Stimulated activated CD4-positive, alpha-beta T cell treated with anti-CD3 and anti-CD28 coated beads, Interleukin-15, amount 100 ng/mL, for 1 hour (primary cell): ENCODE results near the gene SEMA4A.
"Not testable (repeated sequence)": the region's sequence is repeated elsewhere in the genome, so short reads cannot be mapped to it uniquely, and the experiment has no call there.

Source experiments
- DNase-seq, 2 donors: peaks; one replicate each; pipeline ENCODE4 v3.0.0-alpha.2; 2020; ENCODE audit warnings: low read depth in 1 of 2, low spot score in 1 of 2

The SEMA4A gene

GRCh38 chr1:156153362-156153761 is at the start of gene SEMA4A:
Gene SEMA4A (plus strand): TSS chr1:156153585. CDS start chr1:156154579, 994 bp downstream.
- no peak for DNase-seq

- DNase-seq: no peak
These were observed 49.1 kb upstream of the SEMA4A start for GRCh38 chr1:156104065-156104810.

- no peak for DNase-seq
These were observed 48.2 kb upstream of the SEMA4A start for GRCh38 chr1:156104861-156105832.

GRCh38 chr1:156106624-156107488 is 46.5 kb upstream of the SEMA4A start:
- no peak for DNase-seq

- no peak for DNase-seq
These were observed 45.3 kb upstream of the SEMA4A start for GRCh38 chr1:156108057-156108456.

- no peak for DNase-seq
These were observed 44.6 kb upstream of the SEMA4A start for GRCh38 chr1:156108664-156109241.

- DNase-seq: no peak
These were observed 43.1 kb upstream of the SEMA4A start for GRCh38 chr1:156110252-156110651.

- no peak for DNase-seq
These were observed 41.9 kb upstream of the SEMA4A start for GRCh38 chr1:156111355-156111962.

GRCh38 chr1:156112276-156113137 is 40.9 kb upstream of the SEMA4A start:
- DNase-seq: no peak

GRCh38 chr1:156113282-156113950 is 40.0 kb upstream of the SEMA4A start:
- DNase-seq: no peak

- DNase-seq: peak; percentile 55 to 59
These were observed 39.1 kb upstream of the SEMA4A start, which contains the start of gene LMNA for GRCh38 chr1:156114101-156114918. Gene LMNA (plus strand): TSS chr1:156114711. CDS start chr1:156114919, 208 bp downstream.

- DNase-seq: no peak
These were observed 38.4 kb upstream of the SEMA4A start for GRCh38 chr1:156114919-156115513.

GRCh38 chr1:156115514-156116374 is 37.6 kb upstream of the SEMA4A start:
- no peak for DNase-seq

- DNase-seq: not testable (repeated sequence)
These were observed 36.7 kb upstream of the SEMA4A start for GRCh38 chr1:156116731-156117130.

- DNase-seq: no peak
These were observed 35.8 kb upstream of the SEMA4A start for GRCh38 chr1:156117414-156118176.
